ENCODE results near the gene PTPN14.
A peak's percentile ranks its signal among the peaks of the same experiment; 100 is the strongest.

Gene PTPN14

DNA sequence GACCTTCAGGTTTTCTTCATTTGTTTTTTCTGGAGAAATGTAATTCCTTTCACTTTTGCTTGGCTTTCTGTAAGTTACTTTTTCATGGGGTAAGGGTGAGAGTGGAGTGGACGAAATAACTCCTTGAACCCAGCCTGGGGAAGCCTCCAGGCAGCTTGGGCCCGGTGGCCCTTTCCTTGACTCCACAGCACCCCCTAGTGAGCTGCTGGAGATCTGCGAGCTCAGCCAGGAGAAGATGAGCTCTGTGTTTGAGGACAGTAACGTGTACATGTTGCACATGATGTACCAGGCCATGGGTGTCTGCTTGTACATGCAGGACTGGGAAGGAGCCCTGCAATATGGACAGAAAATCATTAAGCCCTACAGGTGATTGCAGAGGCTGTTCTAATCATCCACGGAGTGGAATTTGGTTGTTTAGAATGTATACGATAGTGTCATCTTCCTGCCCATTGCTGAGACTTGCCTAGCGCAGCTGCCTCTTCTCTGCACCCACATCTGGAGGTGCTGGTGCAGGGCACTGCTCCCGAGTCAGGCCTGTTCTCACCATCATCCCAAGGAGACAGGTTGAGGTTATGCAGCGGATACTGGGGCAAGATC, 219.5 kb downstream of the PTPN14 start:
- no peak overlapping the region for H3K4me3 ChIP-seq (ENCODE audit: low read length)
- H2BK15ac ChIP-seq (replicated peaks; ENCODE audit: low read depth), result no peak overlapping the region
- H2AK5ac ChIP-seq (ENCODE audit: low read length), result no peak overlapping the region
- no peak overlapping the region for H4K5ac ChIP-seq (ENCODE audit: low read length)
- no peak overlapping the region for H3K4me2 ChIP-seq (ENCODE audit: low read length)
- no peak overlapping the region for H4K8ac ChIP-seq (ENCODE audit: low read depth, low read length)
- H3K23ac ChIP-seq (ENCODE audit: low read length), result no peak overlapping the region
- H3K18ac ChIP-seq (ENCODE audit: low read length), result no peak overlapping the region
- H3K36me3 ChIP-seq (ENCODE audit: control insufficient read depth, insufficient read depth, low read length), result no peaks in the 10 kb centered on the region
- no peak overlapping the region for H2BK120ac ChIP-seq (ENCODE audit: low read depth, low read length)
- no peaks in the 10 kb centered on the region for H3K79me2 ChIP-seq (ENCODE audit: control insufficient read depth, insufficient read depth, low read length)
- H2BK5ac ChIP-seq (ENCODE audit: low read length), result no peak overlapping the region
- H3K4me1 ChIP-seq (ENCODE audit: control insufficient read depth, low read depth, low read length), result peaks cover 2% of the 10 kb centered on the region
- H3K27me3 ChIP-seq (ENCODE audit: insufficient read depth, low read length, poor library complexity), result no peaks in the 10 kb centered on the region
- no peaks in the 10 kb centered on the region for H3K79me1 ChIP-seq (ENCODE audit: low read length)
- peak; percentile 67 for DNase-seq
- H3K56ac ChIP-seq (ENCODE audit: low read length), result no peak overlapping the region
- no peak overlapping the region for H3K27ac ChIP-seq (ENCODE audit: low read depth, low read length)
- H3K4ac ChIP-seq (ENCODE audit: low read depth, low read length), result no peak overlapping the region
- WGBS (ENCODE audit: extremely low coverage, insufficient coverage, low lambda C conversion rate), result no CpG with 5 or more reads among the region's 9 CpGs
- H3K9ac ChIP-seq (ENCODE audit: low read length), result no peak overlapping the region

DNA sequence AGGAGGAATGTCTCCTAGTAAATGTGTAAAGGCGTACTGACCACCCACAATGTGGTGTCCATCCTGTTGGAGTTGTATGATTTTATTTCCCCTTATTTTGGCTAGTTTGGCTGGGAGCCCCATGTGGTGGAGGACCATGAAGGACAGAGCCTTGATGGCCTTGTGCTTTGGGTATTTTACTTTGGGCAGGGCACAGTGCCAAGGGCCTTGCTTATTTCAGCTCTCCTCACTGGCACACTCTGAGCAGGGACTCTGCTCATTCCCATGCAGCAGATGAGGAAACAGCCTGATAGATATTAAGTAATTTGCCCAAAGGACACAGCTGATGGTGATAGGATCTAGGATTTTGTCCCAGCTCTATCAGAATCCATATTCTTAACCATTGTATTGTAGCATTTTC, 220.2 kb downstream of the PTPN14 start:
- no peak overlapping the region for H3K4me3 ChIP-seq (ENCODE audit: low read length)
- H2BK120ac ChIP-seq (ENCODE audit: low read depth, low read length), result no peak overlapping the region
- no peak overlapping the region for H3K4me2 ChIP-seq (ENCODE audit: low read length)
- no peaks in the 10 kb centered on the region for H3K36me3 ChIP-seq (ENCODE audit: control insufficient read depth, insufficient read depth, low read length)
- H3K27ac ChIP-seq (ENCODE audit: low read depth, low read length), result no peak overlapping the region
- no peak overlapping the region for H2AK5ac ChIP-seq (ENCODE audit: low read length)
- no peak overlapping the region for H4K5ac ChIP-seq (ENCODE audit: low read length)
- no peaks in the 10 kb centered on the region for H3K79me1 ChIP-seq (ENCODE audit: low read length)
- peaks cover 2% of the 10 kb centered on the region for H3K4me1 ChIP-seq (ENCODE audit: control insufficient read depth, low read depth, low read length)
- H2BK5ac ChIP-seq (ENCODE audit: low read length), result no peak overlapping the region
- H2BK15ac ChIP-seq (replicated peaks; ENCODE audit: low read depth), result no peak overlapping the region
- no peak overlapping the region for H3K9ac ChIP-seq (ENCODE audit: low read length)
- no peak for DNase-seq
- no peak overlapping the region for H3K56ac ChIP-seq (ENCODE audit: low read length)
- no peak overlapping the region for H4K8ac ChIP-seq (ENCODE audit: low read depth, low read length)
- H3K18ac ChIP-seq (ENCODE audit: low read length), result no peak overlapping the region
- no CpG with 5 or more reads among the region's 1 CpG for WGBS (ENCODE audit: extremely low coverage, insufficient coverage, low lambda C conversion rate)
- no peak overlapping the region for H3K23ac ChIP-seq (ENCODE audit: low read length)
- H3K27me3 ChIP-seq (ENCODE audit: insufficient read depth, low read length, poor library complexity), result no peaks in the 10 kb centered on the region
- no peak overlapping the region for H3K4ac ChIP-seq (ENCODE audit: low read depth, low read length)
- H3K79me2 ChIP-seq (ENCODE audit: control insufficient read depth, insufficient read depth, low read length), result no peaks in the 10 kb centered on the region

DNA sequence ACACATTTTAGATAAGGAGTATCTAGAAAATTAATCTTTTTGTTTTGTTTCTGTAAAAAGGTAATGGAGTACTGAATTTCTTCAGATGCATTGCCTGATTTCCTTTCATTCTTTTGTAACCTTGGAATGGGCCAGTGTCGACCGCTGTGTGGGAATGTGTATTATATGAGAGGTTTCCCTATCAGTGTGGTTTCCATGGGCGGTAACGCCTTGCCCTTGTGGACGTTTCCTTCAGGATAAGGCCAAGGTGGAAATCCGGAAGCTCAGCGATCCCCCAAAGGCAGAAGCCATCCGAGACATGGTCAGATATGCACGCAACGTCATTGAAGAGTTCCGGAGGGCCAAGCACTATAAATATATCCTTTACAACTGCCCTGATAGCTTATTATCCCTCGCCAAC, 220.7 kb downstream of the PTPN14 start:
- no peak overlapping the region for H3K27ac ChIP-seq (ENCODE audit: low read depth, low read length)
- H2BK120ac ChIP-seq (ENCODE audit: low read depth, low read length), result no peak overlapping the region
- no peaks in the 10 kb centered on the region for H3K79me2 ChIP-seq (ENCODE audit: control insufficient read depth, insufficient read depth, low read length)
- no peaks in the 10 kb centered on the region for H3K27me3 ChIP-seq (ENCODE audit: insufficient read depth, low read length, poor library complexity)
- H3K23ac ChIP-seq (ENCODE audit: low read length), result no peak overlapping the region
- no peak overlapping the region for H3K4me3 ChIP-seq (ENCODE audit: low read length)
- no peak overlapping the region for H3K9ac ChIP-seq (ENCODE audit: low read length)
- H3K4me2 ChIP-seq (ENCODE audit: low read length), result no peak overlapping the region
- H2BK15ac ChIP-seq (replicated peaks; ENCODE audit: low read depth), result no peak overlapping the region
- no peak overlapping the region for H2AK5ac ChIP-seq (ENCODE audit: low read length)
- H4K5ac ChIP-seq (ENCODE audit: low read length), result no peak overlapping the region
- no peak overlapping the region for H4K8ac ChIP-seq (ENCODE audit: low read depth, low read length)
- H3K79me1 ChIP-seq (ENCODE audit: low read length), result no peaks in the 10 kb centered on the region
- no peaks in the 10 kb centered on the region for H3K36me3 ChIP-seq (ENCODE audit: control insufficient read depth, insufficient read depth, low read length)
- H3K18ac ChIP-seq (ENCODE audit: low read length), result no peak overlapping the region
- H3K4me1 ChIP-seq (ENCODE audit: control insufficient read depth, low read depth, low read length), result peaks cover 2% of the 10 kb centered on the region
- no peak overlapping the region for H3K56ac ChIP-seq (ENCODE audit: low read length)
- no peak overlapping the region for H2BK5ac ChIP-seq (ENCODE audit: low read length)
- WGBS (ENCODE audit: extremely low coverage, insufficient coverage, low lambda C conversion rate), result no CpG with 5 or more reads among the region's 12 CpGs
- no peak overlapping the region for H3K4ac ChIP-seq (ENCODE audit: low read depth, low read length)
- no peak for DNase-seq

DNA sequence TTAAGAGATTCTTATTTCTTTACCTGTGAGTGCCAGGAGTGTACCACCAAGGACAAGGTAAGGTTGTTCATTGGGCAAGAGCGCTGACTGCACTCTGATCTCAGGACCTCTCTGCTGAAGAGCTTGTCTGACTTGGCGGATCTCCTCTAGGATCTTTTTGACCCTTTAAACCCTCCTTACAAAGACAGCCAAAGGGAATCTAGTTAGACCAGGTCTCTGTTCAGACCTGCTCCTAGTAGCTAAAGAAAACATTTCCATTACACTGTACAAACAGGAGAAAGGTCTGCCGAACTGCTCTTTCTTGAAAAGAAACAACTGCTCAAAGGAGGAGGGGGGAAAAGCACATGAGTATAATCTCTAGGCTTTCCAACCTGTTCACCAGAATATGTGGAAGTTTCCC, 221.2 kb downstream of the PTPN14 start:
- Histone ChIP-seq H2BK15ac (replicated peaks; ENCODE audit: low read depth) (no peak overlapping the region), H3K4me2 (ENCODE audit: low read length) (no peak overlapping the region)
- WGBS (ENCODE audit: extremely low coverage, insufficient coverage, low lambda C conversion rate), result no CpG with 5 or more reads among the region's 3 CpGs

DNA sequence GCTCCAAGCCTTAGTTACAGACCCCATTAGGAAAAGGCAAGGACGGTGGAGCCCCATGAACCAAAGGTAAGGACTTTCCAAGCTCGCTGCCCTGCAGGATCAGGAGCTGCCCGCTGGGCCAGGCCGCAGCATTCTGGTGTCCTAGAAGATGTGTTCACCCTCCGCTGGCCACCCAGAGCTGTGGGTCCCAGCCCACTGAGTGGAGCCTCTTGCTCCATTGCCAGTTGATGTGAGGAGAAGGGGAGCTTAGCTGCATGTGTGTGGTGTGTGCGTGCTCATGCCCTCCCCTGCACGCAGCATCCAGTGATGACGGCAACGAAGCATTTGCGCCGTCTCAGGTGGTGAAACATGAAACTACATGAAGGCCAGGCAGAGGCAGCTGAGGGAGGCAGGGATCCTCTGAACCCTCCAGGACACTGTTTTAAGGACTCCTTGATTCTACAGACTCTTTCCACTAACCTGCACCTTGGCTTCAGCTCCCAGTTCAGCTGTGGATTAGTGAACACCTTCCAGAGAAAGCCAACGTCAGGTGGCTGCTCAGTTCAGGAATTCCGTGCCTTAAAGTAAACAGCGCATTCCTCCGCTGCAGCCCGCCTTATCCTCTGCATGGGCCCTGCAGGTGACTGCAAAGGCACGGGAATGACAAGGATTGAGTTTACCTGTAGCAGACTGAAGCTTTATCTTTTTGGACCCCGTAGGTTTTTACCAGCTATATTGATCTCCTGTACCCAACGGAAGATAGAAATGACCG, 221.8 kb downstream of the PTPN14 start:
- no peak overlapping the region for H4K8ac ChIP-seq (ENCODE audit: low read depth, low read length)
- H3K79me2 ChIP-seq (ENCODE audit: control insufficient read depth, insufficient read depth, low read length), result no peaks in the 10 kb centered on the region
- H3K18ac ChIP-seq (ENCODE audit: low read length), result no peak overlapping the region
- H3K4ac ChIP-seq (ENCODE audit: low read depth, low read length), result no peak overlapping the region
- no peaks in the 10 kb centered on the region for H3K27me3 ChIP-seq (ENCODE audit: insufficient read depth, low read length, poor library complexity)
- H3K23ac ChIP-seq (ENCODE audit: low read length), result no peak overlapping the region
- H4K5ac ChIP-seq (ENCODE audit: low read length), result no peak overlapping the region
- H3K56ac ChIP-seq (ENCODE audit: low read length), result no peak overlapping the region
- H3K4me1 ChIP-seq (ENCODE audit: control insufficient read depth, low read depth, low read length), result peaks cover 2% of the 10 kb centered on the region
- no peak overlapping the region for H2BK5ac ChIP-seq (ENCODE audit: low read length)
- no peak overlapping the region for H2BK15ac ChIP-seq (replicated peaks; ENCODE audit: low read depth)
- H3K4me3 ChIP-seq (ENCODE audit: low read length), result no peak overlapping the region
- H3K27ac ChIP-seq (ENCODE audit: low read depth, low read length), result no peak overlapping the region
- H3K4me2 ChIP-seq (ENCODE audit: low read length), result no peak overlapping the region
- DNase-seq, result no peak
- no CpG with 5 or more reads among the region's 20 CpGs for whole genome bisulfite sequencing (ENCODE audit: extremely low coverage, insufficient coverage, low lambda C conversion rate)
- no peak overlapping the region for H2AK5ac ChIP-seq (ENCODE audit: low read length)
- no peaks in the 10 kb centered on the region for H3K36me3 ChIP-seq (ENCODE audit: control insufficient read depth, insufficient read depth, low read length)
- H2BK120ac ChIP-seq (ENCODE audit: low read depth, low read length), result no peak overlapping the region
- H3K9ac ChIP-seq (ENCODE audit: low read length), result no peak overlapping the region
- no peaks in the 10 kb centered on the region for H3K79me1 ChIP-seq (ENCODE audit: low read length)

More for the DNA sequence above, 221.2 kb downstream of the PTPN14 start:
- Histone ChIP-seq H4K5ac (ENCODE audit: low read length) (no peak overlapping the region), H3K9ac (ENCODE audit: low read length) (no peak overlapping the region), H2AK5ac (ENCODE audit: low read length) (no peak overlapping the region), H3K36me3 (ENCODE audit: control insufficient read depth, insufficient read depth, low read length) (no peaks in the 10 kb centered on the region), H3K56ac (ENCODE audit: low read length) (no peak overlapping the region), H4K8ac (ENCODE audit: low read depth, low read length) (no peak overlapping the region), H3K27ac (ENCODE audit: low read depth, low read length) (no peak overlapping the region), H3K23ac (ENCODE audit: low read length) (no peak overlapping the region), H2BK5ac (ENCODE audit: low read length) (no peak overlapping the region), H3K79me1 (ENCODE audit: low read length) (no peaks in the 10 kb centered on the region), H3K4me1 (ENCODE audit: control insufficient read depth, low read depth, low read length) (peaks cover 2% of the 10 kb centered on the region), H3K4me3 (ENCODE audit: low read length) (no peak overlapping the region), H3K18ac (ENCODE audit: low read length) (no peak overlapping the region), H3K79me2 (ENCODE audit: control insufficient read depth, insufficient read depth, low read length) (no peaks in the 10 kb centered on the region), H3K4ac (ENCODE audit: low read depth, low read length) (no peak overlapping the region), H2BK120ac (ENCODE audit: low read depth, low read length) (no peak overlapping the region), H3K27me3 (ENCODE audit: insufficient read depth, low read length, poor library complexity) (no peaks in the 10 kb centered on the region)
- no peak for DNase-seq
